Fibroblast of skin of back (primary cell): Measurements from ENCODE around the gene TYRP1. TPM values are rescaled to one million over a fixed set of nuclear protein-coding genes. Genes with fewer than 3 reads are reported as not detected.
"Not testable (repeated sequence)": the region's sequence is repeated elsewhere in the genome, so short reads cannot be mapped to it uniquely, and the experiment has no call there.

Source experiments
- DNase-seq: peaks from one replicate; pipeline ENCODE4 v3.0.0-alpha.2; 2013
- polyA plus RNA-seq, 2 experiments: library from polyadenylated mRNA; unstranded; fragments of 120-200 nt; gene quantifications; one replicate each; pipeline ENCODE4 v1.2.1, GENCODE V29; 2013; ENCODE audit not compliant: insufficient read length in 2 of 2

The TYRP1 gene, protein sequence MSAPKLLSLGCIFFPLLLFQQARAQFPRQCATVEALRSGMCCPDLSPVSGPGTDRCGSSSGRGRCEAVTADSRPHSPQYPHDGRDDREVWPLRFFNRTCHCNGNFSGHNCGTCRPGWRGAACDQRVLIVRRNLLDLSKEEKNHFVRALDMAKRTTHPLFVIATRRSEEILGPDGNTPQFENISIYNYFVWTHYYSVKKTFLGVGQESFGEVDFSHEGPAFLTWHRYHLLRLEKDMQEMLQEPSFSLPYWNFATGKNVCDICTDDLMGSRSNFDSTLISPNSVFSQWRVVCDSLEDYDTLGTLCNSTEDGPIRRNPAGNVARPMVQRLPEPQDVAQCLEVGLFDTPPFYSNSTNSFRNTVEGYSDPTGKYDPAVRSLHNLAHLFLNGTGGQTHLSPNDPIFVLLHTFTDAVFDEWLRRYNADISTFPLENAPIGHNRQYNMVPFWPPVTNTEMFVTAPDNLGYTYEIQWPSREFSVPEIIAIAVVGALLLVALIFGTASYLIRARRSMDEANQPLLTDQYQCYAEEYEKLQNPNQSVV
- not detected for polyA plus RNA-seq (2013, experiment 1 of 2; ENCODE audit: insufficient read length)
- polyA plus RNA-seq (2013, experiment 2 of 2; ENCODE audit: insufficient read length) = 0.17 TPM

GRCh38 chr9:12693141-12693540 lies at the start of gene TYRP1:
Gene TYRP1 (plus strand): TSS chr9:12693385. CDS start chr9:12693997, 612 bp downstream.
- DNase-seq = no peak

DNA sequence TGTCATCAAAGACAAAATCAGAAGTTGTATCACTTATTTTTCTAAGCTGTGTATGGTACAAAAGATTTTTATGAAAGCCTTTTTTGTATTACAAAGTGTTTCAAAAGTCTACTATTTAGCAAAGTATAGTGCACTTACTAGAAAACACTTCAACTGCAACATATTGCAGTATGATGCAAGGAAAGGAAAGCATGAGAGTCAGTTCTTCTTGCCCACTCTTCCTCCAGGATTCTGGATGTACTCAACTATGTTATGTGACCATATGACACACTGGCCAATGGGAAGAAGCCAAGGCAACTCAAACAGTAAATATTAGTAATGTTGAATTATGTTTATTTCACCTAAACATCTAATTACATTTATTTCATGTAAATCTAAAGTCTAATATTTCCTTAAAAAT lies 49.5 kb upstream of the TYRP1 start:
- DNase-seq = peak; percentile 8

DNA sequence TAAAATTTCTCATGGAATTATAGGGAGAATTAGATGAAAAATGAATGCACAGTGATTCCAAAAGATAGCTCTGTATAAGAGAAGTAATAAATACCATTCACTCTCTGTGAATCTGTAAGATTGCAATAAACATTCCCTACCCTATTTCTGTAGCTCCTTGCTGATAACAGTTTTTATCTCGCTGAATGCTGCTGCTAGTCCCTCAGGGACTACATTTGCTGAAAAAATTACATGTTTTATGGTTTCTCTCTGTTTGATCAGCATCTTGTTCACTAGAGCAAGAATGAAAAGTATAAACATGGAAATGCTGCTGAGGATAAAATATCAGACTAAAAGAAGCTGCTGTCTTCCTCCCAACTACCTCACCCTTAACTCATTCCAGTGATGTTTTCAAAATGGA lies 44.3 kb upstream of the TYRP1 start:
- DNase-seq = no peak

GRCh38 chr9:12651125-12651524 lies 42.1 kb upstream of the TYRP1 start:
- DNase-seq = no peak

DNA sequence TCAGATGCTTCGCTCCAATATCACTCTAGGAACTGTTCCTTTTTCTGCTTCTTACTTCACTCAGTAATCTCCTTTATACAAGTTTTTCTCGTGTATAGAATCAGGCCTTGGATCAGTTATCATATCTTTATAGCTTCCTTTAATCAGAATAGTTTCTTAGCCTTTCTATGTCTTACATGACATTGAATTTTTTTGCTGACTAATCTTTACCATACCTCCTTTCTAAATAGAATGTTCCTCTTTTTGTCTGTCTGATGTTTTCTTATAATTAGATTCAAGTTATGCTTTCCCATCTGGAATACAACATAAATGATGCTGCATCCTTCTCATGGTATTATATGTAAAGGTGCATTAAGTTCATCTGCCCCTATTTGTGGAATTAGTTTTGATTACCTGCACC lies 40.2 kb upstream of the TYRP1 start:
- DNase-seq = no peak

GRCh38 chr9:12656803-12657202 lies 36.4 kb upstream of the TYRP1 start:
- DNase-seq = no peak

GRCh38 chr9:12657233-12657632 lies 36.0 kb upstream of the TYRP1 start:
- no peak for DNase-seq

GRCh38 chr9:12657998-12658397 lies 35.2 kb upstream of the TYRP1 start:
- no peak for DNase-seq

- no peak for DNase-seq
Measured at GRCh38 chr9:12658531-12659209, 34.5 kb upstream of the TYRP1 start.

DNA sequence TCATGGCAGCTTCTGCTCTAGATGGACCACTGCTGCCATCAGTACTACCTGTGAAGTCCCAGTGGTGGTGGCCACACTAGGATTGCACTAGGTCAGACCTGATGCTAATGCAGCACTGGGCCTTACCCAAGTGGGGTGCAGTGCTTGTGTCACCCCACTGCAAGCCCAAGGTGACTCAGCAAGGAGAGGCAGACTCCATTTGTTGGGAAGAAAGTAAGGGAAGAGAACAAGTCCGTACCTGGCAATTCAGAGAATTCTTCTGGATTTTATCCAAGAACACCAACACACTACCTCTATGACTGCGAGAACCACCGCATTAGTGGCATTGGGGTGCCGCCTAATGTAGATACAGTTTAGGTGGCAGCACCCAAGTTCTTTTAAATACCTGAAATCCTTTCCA lies 34.0 kb upstream of the TYRP1 start:
- no peak for DNase-seq

DNA sequence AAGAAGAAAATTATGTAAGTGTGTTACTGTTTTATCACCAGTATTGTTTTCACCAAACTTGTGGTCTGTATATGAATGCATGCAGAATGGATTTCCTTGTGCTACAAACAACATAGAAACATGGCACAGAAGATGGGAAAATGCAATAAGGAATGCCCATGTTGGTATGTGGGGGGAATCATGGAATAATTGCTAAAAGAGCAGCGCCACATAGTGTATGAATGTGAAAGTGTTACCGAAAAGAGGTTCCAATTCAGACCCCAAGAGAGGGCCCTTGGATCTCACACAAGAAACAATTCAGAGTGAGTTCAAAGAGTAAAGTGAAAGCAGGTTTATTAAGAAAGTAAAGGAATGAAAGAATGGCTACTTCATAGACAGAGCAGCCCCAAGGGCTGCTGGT lies 26.4 kb upstream of the TYRP1 start:
- no peak for DNase-seq

- DNase-seq = no peak
Measured at GRCh38 chr9:12667892-12668291, 25.3 kb upstream of the TYRP1 start.

GRCh38 chr9:12670006-12670405 lies 23.2 kb upstream of the TYRP1 start:
- DNase-seq = no peak

GRCh38 chr9:12674961-12675360 lies 18.2 kb upstream of the TYRP1 start:
- no peak for DNase-seq

DNA sequence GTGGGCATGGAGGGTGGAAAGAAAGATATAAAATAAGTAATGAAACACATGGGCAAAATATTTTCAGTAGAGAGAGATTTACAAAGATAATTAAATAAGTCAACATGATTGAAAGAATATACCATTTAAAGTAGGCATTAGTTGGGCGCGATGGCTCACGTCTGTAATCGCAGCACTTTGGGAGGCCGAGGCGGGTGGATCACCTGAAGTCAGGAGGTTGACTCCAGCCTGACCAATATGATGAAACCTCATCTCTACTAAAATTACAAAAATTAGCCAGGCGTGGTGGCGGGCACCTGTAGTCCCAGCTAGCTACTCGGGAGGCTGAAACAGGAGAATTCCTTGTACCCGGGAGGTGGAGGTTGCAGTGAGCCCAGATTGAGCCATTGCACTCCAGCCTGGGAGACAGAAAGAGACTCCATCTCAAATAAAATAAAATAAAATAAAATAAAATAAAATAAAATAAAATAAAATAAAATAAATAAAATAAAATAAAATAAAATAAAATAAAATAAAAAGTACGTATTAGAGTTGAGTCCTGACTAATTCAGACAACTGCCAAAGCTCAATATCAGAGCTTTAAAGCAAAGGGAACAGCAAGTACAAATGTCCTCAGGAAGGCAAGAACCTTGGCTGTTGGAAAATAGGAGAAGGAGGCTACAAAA lies 15.6 kb upstream of the TYRP1 start:
- DNase-seq = not testable (repeated sequence)

GRCh38 chr9:12680341-12680740 lies 12.8 kb upstream of the TYRP1 start:
- peak; percentile 70 for DNase-seq

DNA sequence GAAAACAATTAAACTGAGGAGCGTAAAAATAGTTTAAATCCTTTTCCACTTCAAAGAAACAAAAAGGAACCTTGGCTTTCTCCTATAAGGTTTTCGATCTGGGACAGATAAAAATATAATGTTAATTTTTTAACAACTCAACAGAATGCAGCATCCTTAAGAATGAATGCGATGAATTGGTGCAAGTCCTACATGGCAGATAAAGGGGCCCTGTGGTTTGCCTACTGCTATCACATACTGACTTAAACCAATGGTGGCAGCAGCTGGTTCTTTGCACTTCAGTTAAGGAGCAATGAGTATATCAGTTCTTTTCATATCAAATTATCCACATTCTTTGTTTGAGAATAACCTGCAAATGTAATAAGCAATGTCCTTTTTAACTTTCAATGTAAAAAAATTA lies 12.4 kb upstream of the TYRP1 start:
- no peak for DNase-seq

- DNase-seq = peak; percentile 85
Measured at GRCh38 chr9:12681620-12682019, 11.6 kb upstream of the TYRP1 start.

DNA sequence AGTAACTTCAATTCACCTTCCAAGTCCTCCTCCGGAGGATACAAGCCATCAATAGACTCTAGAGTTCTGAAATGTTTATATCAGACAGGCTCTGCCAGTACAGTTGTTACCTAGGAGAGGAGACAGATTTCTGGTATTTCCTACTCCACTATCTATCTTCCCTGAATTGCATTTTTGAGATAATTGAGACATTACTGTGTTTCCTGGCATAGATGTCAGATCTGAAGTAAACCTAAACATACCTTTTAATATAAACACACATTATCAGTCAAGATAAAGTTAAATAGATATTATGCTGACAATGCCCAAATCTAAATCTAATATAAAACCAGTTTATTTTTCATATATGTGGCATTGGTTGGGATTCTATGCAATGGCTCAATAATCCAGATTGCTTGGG lies 8.2 kb upstream of the TYRP1 start:
- no peak for DNase-seq

GRCh38 chr9:12689233-12689632 lies 4.0 kb upstream of the TYRP1 start:
- DNase-seq = no peak

- no peak for DNase-seq
Measured at GRCh38 chr9:12694013-12694412, 828 bp downstream of the TYRP1 start.

GRCh38 chr9:12695474-12695873 lies 2.3 kb downstream of the TYRP1 start:
- peak; percentile 38 for DNase-seq
